Middle frontal gyrus (tissue), 1 donor: ENCODE measurements around the gene GPC5.
"Not testable (repeated sequence)": the region's sequence is repeated elsewhere in the genome, so short reads cannot be mapped to it uniquely, and the experiment has no call there.

Experiments
- DNase-seq: peaks from one replicate; pipeline ENCODE4 v3.0.0-alpha.2; 2015; ENCODE audit warnings: low spot score; ENCODE audit errors: extremely low spot score

The GPC5 gene

GRCh38 chr13:92451060-92451459 is 1052.6 kb downstream of the GPC5 start:
- DNase-seq, result no peak

GRCh38 chr13:92452840-92453239 is 1054.4 kb downstream of the GPC5 start:
- DNase-seq, result no peak

- DNase-seq, result no peak
These were observed 1060.9 kb downstream of the GPC5 start for GRCh38 chr13:92459306-92459705.

GRCh38 chr13:92460479-92460878 is 1062.1 kb downstream of the GPC5 start:
- DNase-seq, result no peak

GRCh38 chr13:92461402-92461801 is 1063.0 kb downstream of the GPC5 start:
- no peak for DNase-seq

GRCh38 chr13:92461831-92462230 is 1063.4 kb downstream of the GPC5 start:
- no peak for DNase-seq

- no peak for DNase-seq
These were observed 1064.7 kb downstream of the GPC5 start for GRCh38 chr13:92463134-92463533.

- DNase-seq, result no peak
These were observed 1075.5 kb downstream of the GPC5 start for GRCh38 chr13:92473765-92474475.

GRCh38 chr13:92480387-92480786 is 1082.0 kb downstream of the GPC5 start:
- DNase-seq, result no peak

GRCh38 chr13:92482790-92483189 is 1084.4 kb downstream of the GPC5 start:
- not testable (repeated sequence) for DNase-seq

GRCh38 chr13:92483894-92484293 is 1085.5 kb downstream of the GPC5 start:
- DNase-seq, result no peak

- no peak for DNase-seq
These were observed 1088.8 kb downstream of the GPC5 start for GRCh38 chr13:92487238-92487637.

GRCh38 chr13:92488249-92488852 is 1089.9 kb downstream of the GPC5 start:
- DNase-seq, result no peak

GRCh38 chr13:92491839-92492238 is 1093.4 kb downstream of the GPC5 start:
- DNase-seq, result no peak

- DNase-seq, result no peak
These were observed 1096.5 kb downstream of the GPC5 start for GRCh38 chr13:92494915-92495314.

GRCh38 chr13:92500192-92500591 is 1101.8 kb downstream of the GPC5 start:
- DNase-seq, result no peak

- DNase-seq, result no peak
These were observed 1112.0 kb downstream of the GPC5 start for GRCh38 chr13:92510416-92510815.

- DNase-seq, result no peak
These were observed 1114.4 kb downstream of the GPC5 start for GRCh38 chr13:92512852-92513251.

GRCh38 chr13:92513672-92514071 is 1115.3 kb downstream of the GPC5 start:
- DNase-seq, result no peak

- DNase-seq, result no peak
These were observed 1116.2 kb downstream of the GPC5 start for GRCh38 chr13:92514420-92515125.

- not testable (repeated sequence) for DNase-seq
These were observed 1118.5 kb downstream of the GPC5 start for GRCh38 chr13:92516878-92517277.

GRCh38 chr13:92518622-92519021 is 1120.2 kb downstream of the GPC5 start:
- DNase-seq, result not testable (repeated sequence)
